ENCODE measurements around the gene SEC23IP. TPM values are rescaled to one million over a fixed set of nuclear protein-coding genes. Genes with fewer than 3 reads are reported as not detected.

The SEC23IP gene
- 10 to 100 TPM; 49.0 to 55.2 TPM for total RNA-seq

DNA sequence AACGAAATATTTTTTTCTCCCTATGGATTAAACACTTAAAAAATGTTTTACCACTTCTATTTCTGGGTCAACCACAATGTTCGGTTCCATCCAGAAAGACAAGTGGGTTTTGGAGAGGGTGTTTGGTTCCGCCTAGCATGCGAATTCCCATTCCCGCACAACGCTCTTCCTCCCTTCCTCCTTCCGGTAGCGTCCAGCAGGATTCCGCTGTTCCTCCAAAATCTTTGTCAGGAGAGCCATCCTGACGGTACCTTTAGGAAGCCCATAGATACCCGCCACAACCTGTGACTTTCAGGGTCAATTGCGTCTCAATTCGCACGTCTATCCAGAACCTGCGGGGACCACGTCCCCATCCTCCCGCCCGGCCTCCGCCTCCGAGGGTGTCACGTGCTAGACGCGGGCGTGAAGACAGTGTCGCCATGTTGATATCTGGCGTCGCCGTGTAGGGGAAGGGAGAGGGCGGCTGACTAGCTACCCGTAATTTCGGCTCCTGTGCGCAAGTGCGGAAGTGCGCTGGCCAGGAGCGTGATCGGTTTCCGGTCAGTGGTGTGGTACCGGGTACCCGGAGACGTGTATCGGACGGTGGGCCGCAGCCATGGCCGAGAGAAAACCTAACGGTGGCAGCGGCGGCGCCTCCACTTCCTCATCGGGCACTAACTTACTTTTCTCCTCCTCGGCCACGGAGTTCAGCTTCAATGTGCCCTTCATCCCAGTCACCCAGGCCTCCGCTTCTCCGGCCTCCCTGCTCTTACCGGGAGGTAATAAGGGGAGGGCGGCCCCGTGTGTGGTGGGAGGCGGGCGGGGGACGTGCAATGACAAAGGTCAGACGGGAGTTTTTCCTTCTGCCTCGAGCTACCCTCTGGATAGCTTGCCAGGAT lies at the start of gene SEC23IP:
Gene SEC23IP, plus strand, starts transcription at position 543 of the 878 bp plus-strand sequence. Its CDS starts 53 bp downstream, at position 596.
- peak; percentile 95 for DNase-seq
- peaks cover 8% of the 10 kb centered on the region for H3K36me3 Mint-ChIP-seq (ENCODE audit: low read depth)
- H3K27ac Mint-ChIP-seq, result peak within 1 kb of the TSS; percentile 92
- no peaks in the 10 kb centered on the region for H3K27me3 Mint-ChIP-seq (ENCODE audit: low read depth)
- peaks cover 2% of the 10 kb centered on the region for H3K9me3 Mint-ChIP-seq
- CTCF ChIA-PET, result interaction anchor here (0.6 to 1.1 kb wide), 5 partner anchors 9 to 211 kb away, joined by 3 to 4 read pairs (median 3); no protein-coding TSS in a partner anchor
- intact Hi-C loops (cut with micrococcal nuclease), result loop anchor here (1.0 to 10.0 kb wide), 5 partner anchors 19 to 962 kb away; partner anchors contain the start of genes INPP5F, TIAL1 and WDR11
- peaks cover 49% of the 10 kb centered on the region for H3K4me1 Mint-ChIP-seq (ENCODE audit: low read depth)
- H3K4me3 Mint-ChIP-seq, result peak within 1 kb of the TSS; percentile 95

DNA sequence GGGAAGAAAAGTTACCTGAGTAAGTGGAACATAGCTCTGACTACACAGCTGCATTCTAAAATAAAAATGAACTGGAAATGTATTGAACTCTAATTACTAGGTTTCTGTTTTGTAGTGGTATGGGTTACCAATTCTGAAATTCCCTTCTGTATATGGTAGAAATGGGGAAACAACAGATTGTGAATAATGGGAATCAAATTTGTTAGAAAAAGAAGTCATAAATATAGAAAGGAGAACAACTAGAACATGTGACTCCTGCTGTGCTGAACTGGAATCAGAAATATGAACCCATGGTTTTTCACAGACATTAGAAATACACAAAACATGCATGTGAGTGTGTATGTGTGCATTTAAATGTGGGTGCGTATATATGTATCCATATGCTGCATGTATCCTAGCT lies 46.9 kb upstream of the SEC23IP start:
- Mint-ChIP-seq H3K27ac (no peak overlapping the region), H3K4me3 (no peak overlapping the region), H3K27me3 (ENCODE audit: low read depth) (no peaks in the 10 kb centered on the region), H3K36me3 (ENCODE audit: low read depth) (peaks cover 50% of the 10 kb centered on the region), H3K9me3 (no peaks in the 10 kb centered on the region), H3K4me1 (ENCODE audit: low read depth) (peaks cover 2% of the 10 kb centered on the region)
- CTCF ChIA-PET, result interaction anchor here (1.2 to 1.3 kb wide), 2 partner anchors 13 to 95 kb away, joined by 3 read pairs; no protein-coding TSS in a partner anchor
- intact Hi-C loops (cut with micrococcal nuclease), result no loop called here
- no peak for DNase-seq

DNA sequence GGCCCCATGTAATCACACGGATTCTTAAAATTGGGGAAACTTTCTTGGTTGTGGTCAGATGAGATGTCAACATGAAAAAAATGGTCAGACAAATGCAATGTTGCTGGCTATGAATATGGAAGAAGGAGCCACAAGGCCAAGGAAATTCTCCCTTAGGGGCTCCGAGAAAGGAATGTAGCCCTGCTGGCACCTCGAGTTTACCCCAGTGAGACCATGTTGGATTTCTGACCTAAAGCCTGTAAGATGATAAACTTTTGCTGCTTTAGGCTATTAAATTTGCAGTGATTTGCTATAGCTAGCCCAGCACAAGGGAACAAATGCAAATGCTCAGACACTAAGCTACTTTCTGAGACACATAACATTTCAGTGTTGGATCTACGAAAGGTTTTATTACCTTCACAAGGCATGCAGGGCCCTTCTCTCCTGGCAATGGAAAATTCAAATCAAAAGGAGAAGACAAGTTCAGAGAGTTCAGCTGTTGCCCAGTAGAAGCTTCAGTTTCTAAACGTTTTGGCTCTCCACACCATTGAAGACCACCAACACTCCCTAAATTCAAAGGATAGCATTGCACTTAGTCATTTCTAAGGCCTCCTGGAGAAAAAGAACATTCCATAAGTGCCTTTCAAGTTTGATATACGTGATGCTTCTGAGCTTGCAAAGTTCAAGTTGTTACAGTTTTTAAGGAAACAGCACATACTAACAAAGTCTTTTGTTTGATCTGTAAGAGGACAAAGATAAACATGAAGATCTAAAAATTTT lies 43.3 kb upstream of the SEC23IP start:
- intact Hi-C loops (cut with micrococcal nuclease), result no loop called here
- Mint-ChIP-seq H3K36me3 (ENCODE audit: low read depth) (peaks cover 42% of the 10 kb centered on the region), H3K4me1 (ENCODE audit: low read depth) (peaks cover 2% of the 10 kb centered on the region), H3K27ac (no peak overlapping the region), H3K4me3 (no peak overlapping the region), H3K27me3 (ENCODE audit: low read depth) (no peaks in the 10 kb centered on the region), H3K9me3 (no peaks in the 10 kb centered on the region)
- CTCF ChIA-PET, result interaction anchor here (0.8 to 1.5 kb wide), 2 partner anchors 9 to 10 kb away, joined by 3 to 6 read pairs; no protein-coding TSS in a partner anchor
- no peak for DNase-seq

DNA sequence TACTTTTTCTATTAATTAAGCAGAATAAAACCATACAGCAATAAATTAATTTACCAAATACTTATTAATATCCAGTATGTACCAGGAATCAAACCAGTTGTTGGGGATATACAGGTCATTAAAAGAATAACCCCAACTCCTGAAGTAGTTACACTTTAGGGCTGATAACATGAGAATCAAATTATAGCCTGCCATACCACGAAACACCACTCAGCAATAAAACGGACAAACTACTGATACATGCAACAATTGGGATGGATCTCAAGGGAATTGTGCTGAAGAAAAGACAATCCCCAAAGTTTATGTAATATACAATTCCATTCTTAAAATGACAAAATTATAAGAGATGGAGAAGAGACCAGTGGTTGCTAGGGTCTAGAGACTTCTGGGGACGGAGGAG lies 42.6 kb upstream of the SEC23IP start:
- intact Hi-C loops (cut with micrococcal nuclease), result loop anchor here (10.0 kb wide), 2 partner anchors 485 to 655 kb away; no protein-coding TSS in a partner anchor
- H3K36me3 Mint-ChIP-seq (ENCODE audit: low read depth), result peaks cover 37% of the 10 kb centered on the region
- no peaks in the 10 kb centered on the region for H3K27me3 Mint-ChIP-seq (ENCODE audit: low read depth)
- DNase-seq, result no peak
- no peaks in the 10 kb centered on the region for H3K9me3 Mint-ChIP-seq
- CTCF ChIA-PET, result interaction anchor here (0.8 to 1.5 kb wide), 2 partner anchors 8 to 10 kb away, joined by 3 to 6 read pairs; no protein-coding TSS in a partner anchor
- H3K4me3 Mint-ChIP-seq, result no peak overlapping the region
- H3K27ac Mint-ChIP-seq, result no peak overlapping the region
- H3K4me1 Mint-ChIP-seq (ENCODE audit: low read depth), result peaks cover 2% of the 10 kb centered on the region

DNA sequence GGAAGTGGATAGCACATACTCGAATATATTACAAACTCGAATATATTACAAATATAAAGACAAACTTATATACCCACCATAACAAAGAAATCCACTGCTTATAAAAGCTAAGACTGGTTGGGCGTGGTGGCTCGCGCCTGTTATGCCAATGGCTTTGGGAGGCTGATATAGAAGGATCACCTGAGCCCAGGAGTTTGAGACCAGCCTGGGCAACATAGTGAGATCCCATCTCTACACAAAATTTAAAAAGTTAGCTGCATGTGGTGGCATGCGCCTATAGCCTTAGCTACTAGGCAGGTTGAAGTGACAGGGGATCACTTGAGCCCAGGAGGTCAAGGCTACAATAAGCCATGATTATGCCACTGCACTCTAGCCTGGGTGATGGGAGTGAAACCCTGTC lies 40.3 kb upstream of the SEC23IP start:
- Mint-ChIP-seq H3K4me3 (no peak overlapping the region), H3K36me3 (ENCODE audit: low read depth) (peaks cover 34% of the 10 kb centered on the region), H3K9me3 (no peaks in the 10 kb centered on the region), H3K27ac (no peak overlapping the region), H3K4me1 (ENCODE audit: low read depth) (no peaks in the 10 kb centered on the region), H3K27me3 (ENCODE audit: low read depth) (no peaks in the 10 kb centered on the region)
- CTCF ChIA-PET, result no interaction called here
- intact Hi-C loops (cut with micrococcal nuclease), result loop anchor here (10.0 kb wide), 2 partner anchors 483 to 657 kb away; no protein-coding TSS in a partner anchor
- no peak for DNase-seq

DNA sequence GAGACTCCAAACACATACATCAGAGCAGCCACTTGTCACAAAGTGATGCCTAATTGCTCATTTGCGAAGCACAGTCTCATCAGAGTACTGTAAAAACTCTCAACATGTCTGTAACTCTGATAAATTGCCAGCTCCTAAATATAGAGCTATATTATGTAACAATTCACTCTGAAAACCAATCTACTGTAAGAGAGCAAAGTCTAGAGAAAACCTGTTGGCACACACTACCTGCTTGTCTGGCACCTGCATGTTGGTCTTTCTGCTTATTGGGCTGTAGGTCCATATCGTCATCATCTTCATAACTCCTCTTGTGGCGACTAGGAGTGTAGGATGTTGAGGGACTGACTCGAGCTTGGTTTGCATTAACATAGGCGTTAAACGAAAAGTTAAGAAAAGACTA lies 39.7 kb upstream of the SEC23IP start:
- H3K27ac Mint-ChIP-seq, result no peak overlapping the region

DNA sequence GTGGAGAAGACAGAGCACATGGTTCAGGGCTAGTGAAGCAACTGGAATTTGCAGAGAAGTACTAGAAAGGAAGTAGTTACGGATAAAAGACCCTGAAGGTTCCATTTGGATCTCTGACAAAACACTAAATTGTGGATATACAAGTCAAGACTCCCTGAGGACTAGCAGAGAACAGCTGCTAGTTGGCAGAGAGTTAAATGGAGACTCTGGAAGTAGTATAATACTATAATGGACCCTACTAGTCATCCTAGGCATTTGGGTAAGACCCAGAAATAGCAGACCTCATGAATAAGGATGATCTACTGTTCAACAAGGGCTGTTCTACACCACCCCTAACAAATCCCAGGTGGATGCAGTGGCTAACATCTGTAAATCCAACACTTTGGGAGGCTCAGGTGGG lies 39.0 kb upstream of the SEC23IP start:
- no peaks in the 10 kb centered on the region for H3K27me3 Mint-ChIP-seq (ENCODE audit: low read depth)
- DNase-seq, result no peak
- H3K27ac Mint-ChIP-seq, result no peak overlapping the region
- H3K4me3 Mint-ChIP-seq, result no peak overlapping the region
- H3K4me1 Mint-ChIP-seq (ENCODE audit: low read depth), result no peaks in the 10 kb centered on the region
- intact Hi-C loops (cut with micrococcal nuclease), result loop anchor here (10.0 kb wide), 2 partner anchors 481 to 659 kb away; no protein-coding TSS in a partner anchor
- peaks cover 28% of the 10 kb centered on the region for H3K36me3 Mint-ChIP-seq (ENCODE audit: low read depth)
- CTCF ChIA-PET, result interaction anchor here (0.5 kb wide), 1 partner anchor 116 kb away, joined by 4 read pairs; no protein-coding TSS in a partner anchor
- H3K9me3 Mint-ChIP-seq, result no peaks in the 10 kb centered on the region

More for the DNA sequence above, 39.7 kb upstream of the SEC23IP start:
- Mint-ChIP-seq H3K9me3 (no peaks in the 10 kb centered on the region), H3K4me1 (ENCODE audit: low read depth) (no peaks in the 10 kb centered on the region), H3K27me3 (ENCODE audit: low read depth) (no peaks in the 10 kb centered on the region), H3K4me3 (no peak overlapping the region), H3K36me3 (ENCODE audit: low read depth) (peaks cover 32% of the 10 kb centered on the region)
- CTCF ChIA-PET, result no interaction called here
- intact Hi-C loops (cut with micrococcal nuclease), result loop anchor here (10.0 kb wide), 2 partner anchors 482 to 658 kb away; no protein-coding TSS in a partner anchor
- DNase-seq, result no peak

DNA sequence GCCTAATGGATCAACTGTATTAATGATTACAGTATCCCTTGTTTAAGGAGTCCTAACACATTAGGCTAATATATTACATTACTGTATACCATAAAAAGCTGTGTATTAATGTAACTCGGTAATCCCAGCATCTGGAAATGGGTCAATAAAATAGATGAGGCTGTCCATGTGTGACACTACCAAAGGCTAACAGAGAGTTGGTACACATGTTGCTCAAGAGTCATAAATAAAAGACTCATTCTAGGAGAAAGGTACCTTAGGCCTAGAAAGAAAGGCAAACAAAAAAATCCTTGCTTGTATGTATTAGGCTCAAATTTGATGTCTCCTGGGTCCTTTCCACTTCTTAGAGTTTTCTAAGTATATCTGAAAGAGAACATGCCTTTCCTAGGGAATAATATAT lies 34.5 kb upstream of the SEC23IP start:
- CTCF ChIA-PET, result interaction anchor here (0.6 to 3.9 kb wide), 8 partner anchors 9 to 172 kb away, joined by 3 to 32 read pairs (median 8); no protein-coding TSS in a partner anchor
- Mint-ChIP-seq H3K4me1 (ENCODE audit: low read depth) (peaks cover 35% of the 10 kb centered on the region), H3K36me3 (ENCODE audit: low read depth) (peaks cover 19% of the 10 kb centered on the region), H3K27me3 (ENCODE audit: low read depth) (no peaks in the 10 kb centered on the region), H3K4me3 (no peak overlapping the region), H3K9me3 (no peaks in the 10 kb centered on the region), H3K27ac (no peak overlapping the region)
- no peak for DNase-seq
- intact Hi-C loops (cut with micrococcal nuclease), result loop anchor here (5.0 to 10.0 kb wide), 3 partner anchors 44 to 663 kb away; no protein-coding TSS in a partner anchor

DNA sequence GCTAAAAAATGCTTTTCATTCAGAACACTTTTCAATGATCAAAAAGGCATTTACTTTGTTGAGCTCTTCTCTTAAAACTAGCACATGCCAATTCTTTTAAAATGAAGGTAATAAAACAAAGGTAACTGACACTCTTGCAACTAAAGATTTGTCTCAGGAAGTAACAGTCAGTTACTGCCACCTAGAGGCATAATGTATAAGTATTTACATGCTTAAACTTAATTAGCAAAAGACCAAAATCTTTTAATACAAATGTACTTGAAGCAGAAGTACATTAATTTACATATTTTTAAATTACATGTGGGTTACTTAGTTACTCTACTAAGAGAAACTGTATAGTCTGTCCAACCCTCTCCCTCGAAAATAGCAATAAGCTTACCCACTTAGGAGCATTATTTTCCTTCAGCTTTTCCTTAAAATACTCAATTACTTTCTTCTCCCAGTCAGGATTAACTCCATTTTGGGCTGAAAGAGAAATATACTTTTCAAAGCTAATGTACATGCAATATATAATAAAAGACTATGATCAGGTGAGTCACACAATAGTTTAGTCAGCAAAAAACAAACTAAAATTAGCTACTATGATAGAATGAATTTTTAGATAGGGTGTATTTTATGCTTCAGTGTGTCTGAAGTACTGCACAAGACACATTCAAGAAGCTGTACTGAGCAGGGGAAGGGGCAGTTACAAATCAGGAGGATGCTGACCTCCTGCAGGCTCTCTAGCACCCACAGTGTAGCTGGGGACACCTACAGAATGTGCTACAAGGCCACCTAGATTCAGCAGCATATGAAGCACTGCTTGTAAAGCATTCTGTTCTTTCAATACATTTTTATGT lies 32.9 kb upstream of the SEC23IP start:
- Mint-ChIP-seq H3K4me3 (no peak overlapping the region), H3K4me1 (ENCODE audit: low read depth) (peaks cover 43% of the 10 kb centered on the region), H3K27ac (no peak overlapping the region), H3K36me3 (ENCODE audit: low read depth) (peaks cover 26% of the 10 kb centered on the region), H3K9me3 (no peaks in the 10 kb centered on the region), H3K27me3 (ENCODE audit: low read depth) (no peaks in the 10 kb centered on the region)
- CTCF ChIA-PET, result interaction anchor here (0.6 to 3.9 kb wide), 40 partner anchors 8 to 674 kb away, joined by 3 to 32 read pairs (median 4); partner anchors contain the start of gene MCMBP
- intact Hi-C loops (cut with micrococcal nuclease), result loop anchor here (1.0 to 10.0 kb wide), 7 partner anchors 12 to 665 kb away; no protein-coding TSS in a partner anchor
- DNase-seq, result no peak

DNA sequence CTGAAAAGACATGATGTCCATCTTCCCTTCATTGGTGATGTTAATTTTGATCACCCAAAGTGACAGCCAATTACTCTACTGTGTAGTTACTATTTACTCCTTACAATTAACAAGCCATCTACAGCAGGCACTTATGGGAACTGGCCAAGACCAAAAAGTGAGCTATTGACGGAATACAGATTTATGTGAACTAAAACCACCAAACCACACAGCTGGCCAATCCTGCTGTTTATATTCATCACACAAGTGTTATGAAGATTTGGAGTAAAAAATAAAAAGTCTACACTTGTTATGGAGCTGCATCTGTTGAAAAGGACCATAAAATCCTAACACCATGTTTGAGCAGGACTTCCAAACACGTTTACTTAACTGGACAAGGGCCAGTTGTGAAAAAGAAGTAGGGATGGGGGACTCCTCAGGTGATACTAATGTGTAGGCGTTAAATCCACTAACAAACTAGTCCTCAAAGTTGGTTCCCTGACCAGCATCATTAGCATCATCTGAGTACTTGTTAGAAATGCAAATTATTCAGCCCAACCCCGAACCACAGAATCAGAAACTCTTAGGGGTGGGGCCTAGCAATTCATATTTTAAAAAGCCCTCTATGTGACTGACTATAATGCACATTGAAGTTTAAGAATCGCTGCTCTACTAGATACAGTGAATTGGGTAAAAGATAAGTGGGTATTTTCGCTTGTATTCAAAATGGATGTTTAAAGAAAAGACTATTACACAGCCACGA lies 31.5 kb upstream of the SEC23IP start:
- Mint-ChIP-seq H3K36me3 (ENCODE audit: low read depth) (peaks cover 29% of the 10 kb centered on the region), H3K27me3 (ENCODE audit: low read depth) (no peaks in the 10 kb centered on the region), H3K4me3 (no peak overlapping the region), H3K4me1 (ENCODE audit: low read depth) (peaks cover 53% of the 10 kb centered on the region), H3K27ac (peak overlapping the region; percentile 10), H3K9me3 (no peaks in the 10 kb centered on the region)
- CTCF ChIA-PET, result interaction anchor here (0.6 to 3.9 kb wide), 6 partner anchors 11 to 208 kb away, joined by 3 to 32 read pairs (median 10); partner anchors contain the start of gene MCMBP
- no peak for DNase-seq
- intact Hi-C loops (cut with micrococcal nuclease), result no loop called here
